CD4-positive, alpha-beta T cell (primary cell): ENCODE data around the gene SLC12A7. TPM values are rescaled to one million over a fixed set of nuclear protein-coding genes. Genes with fewer than 3 reads are reported as not detected.
"Not testable (repeated sequence)": the region's sequence is repeated elsewhere in the genome, so short reads cannot be mapped to it uniquely, and the experiment has no call there.

Experiments
- ATAC-seq: fragments of 200-7000 bp; cut with Tn5 transposase; one replicate; pipeline ENCODE4 v1.10.0; 2022; ENCODE audit warnings: mild to moderate bottlenecking; ENCODE audit not compliant: poor library complexity
- CTCF ChIA-PET: fragments of 350-600 bp; sonication (Branson Sonifier 250); formaldehyde crosslinking; loops from one replicate; lab custom pipeline; 2021; ENCODE audit warnings: antibody characterized with exemption, inconsistent platforms; lab: Charles Lee
- POLR2A ChIA-PET: fragments of 350-600 bp; sonication (Branson Sonifier 250); formaldehyde crosslinking; loops from one replicate; lab custom pipeline; 2021; ENCODE audit warnings: antibody characterized with exemption, inconsistent platforms; lab: Charles Lee
- DNase-seq, 14 experiments: peaks; one replicate each; pipeline ENCODE4 v3.0.0-alpha.2; 2013 to 2020; ENCODE audit warnings: mixed read lengths in 2 of 14
- H3K27ac ChIP-seq, 2 donors: one replicate each; pipeline versions ENCODE4 v1.5.1 to v1.7.0; 2013; ENCODE audit warnings: low read length in 2 of 2, low read depth in 1 of 2, mild to moderate bottlenecking in 1 of 2
- H3K27me3 ChIP-seq, 2 experiments: 1 replicate in 1 of 2; 2 replicates in 1 of 2; pipeline versions ENCODE4 v1.6.1 to v1.7.0; 2013; ENCODE audit warnings: low read length in 2 of 2, control low read depth in 1 of 2, mild to moderate bottlenecking in 1 of 2, moderate library complexity in 1 of 2; ENCODE audit not compliant: insufficient read depth in 2 of 2, control insufficient read depth in 1 of 2
- H3K36me3 ChIP-seq: one replicate; pipeline ENCODE4 v1.6.1; 2013; ENCODE audit warnings: low read length, control low read depth; ENCODE audit not compliant: insufficient read depth
- H3K4me1 ChIP-seq: one replicate; pipeline ENCODE4 v1.6.1; 2013; ENCODE audit warnings: low read length, control low read depth; ENCODE audit not compliant: insufficient read depth
- H3K4me3 ChIP-seq: one replicate; pipeline ENCODE4 v1.5.1; 2013; ENCODE audit warnings: mild to moderate bottlenecking, low read length, moderate library complexity
- H3K9me3 ChIP-seq, 2 experiments: 1 replicate in 1 of 2; 2 replicates in 1 of 2; pipeline versions ENCODE4 v1.6.1 to v1.7.0; 2013; ENCODE audit warnings: low read length in 2 of 2, mild to moderate bottlenecking in 2 of 2, control low read depth in 1 of 2, moderate library complexity in 1 of 2; ENCODE audit not compliant: control insufficient read depth in 1 of 2, insufficient read depth in 1 of 2
- H3K27ac Mint-ChIP-seq: one replicate; pipeline ENCODE4 v1.8.0; 2020; ENCODE audit warnings: mixed read lengths
- H3K27me3 Mint-ChIP-seq: one replicate; pipeline ENCODE4 v1.8.0; 2021; ENCODE audit warnings: mixed read lengths
- H3K36me3 Mint-ChIP-seq: one replicate; pipeline ENCODE4 v1.8.0; 2021; ENCODE audit warnings: low read depth, mixed read lengths
- H3K4me1 Mint-ChIP-seq: one replicate; pipeline ENCODE4 v1.8.0; 2021; ENCODE audit warnings: low read depth, mixed read lengths
- H3K4me3 Mint-ChIP-seq: one replicate; pipeline ENCODE4 v1.8.0; 2020; ENCODE audit warnings: mild to moderate bottlenecking, mixed read lengths
- H3K9me3 Mint-ChIP-seq: one replicate; pipeline ENCODE4 v1.8.0; 2020; ENCODE audit warnings: mixed read lengths
- intact Hi-C, 2 experiments: fragments of 100-400 bp; cut with DNase I in 1 of 2; cut with micrococcal nuclease in 1 of 2; formaldehyde crosslinking; loops; one replicate each; pipeline versions ENCODE4 v1.15.1 to v1.9.0; 2023 to 2025; cut with DNase I, micrococcal nuclease
- total RNA-seq, 174 experiments: library from RNA in 2 of 174; stranded (reverse) in 2 of 174; gene quantifications; one replicate each; pipeline ENCODE4 v1.2.3 and lab custom pipeline; 2021 to 2026
- TF ChIP-seq, protein P1 (sequence below): fragments of 200-600 bp; IDR thresholded peaks from one replicate; pipeline ENCODE4 v1.8.0; 2022; ENCODE audit warnings: antibody characterized with exemption, mild to moderate bottlenecking

SLC12A7 gene
- total RNA-seq, 2 experiments from 2014 or later = 47.9 to 51.7 TPM

DNA sequence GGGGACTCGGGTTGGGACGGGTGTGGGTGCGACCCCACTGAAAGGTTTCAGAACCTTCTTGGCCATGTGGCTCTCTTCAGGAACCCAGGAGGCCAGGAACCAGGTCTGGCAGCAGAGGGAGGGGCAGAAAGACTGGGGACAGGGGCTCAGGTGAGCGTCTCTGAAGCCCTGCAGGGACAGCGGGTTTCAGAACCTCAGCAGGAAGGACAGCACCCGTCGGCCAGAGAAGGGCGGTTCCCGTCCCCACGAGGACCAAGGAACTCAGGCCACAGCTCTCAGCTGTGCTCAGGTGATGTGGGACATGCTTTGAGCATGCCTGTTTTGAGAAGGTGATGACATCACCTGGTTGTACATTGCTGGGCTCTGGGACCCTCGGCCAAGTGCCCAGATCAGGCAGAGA, 25.7 kb downstream of the SLC12A7 start:
- Mint-ChIP-seq H3K4me1 (no peaks in the 10 kb centered on the region), H3K27ac (no peak overlapping the region), H3K36me3 (peaks cover 39% of the 10 kb centered on the region), H3K27me3 (no peaks in the 10 kb centered on the region), H3K4me3 (no peak overlapping the region), H3K9me3 (no peaks in the 10 kb centered on the region)
- peaks cover 84% of the 10 kb centered on the region for H3K36me3 ChIP-seq
- H3K9me3 ChIP-seq = no peaks in the 10 kb centered on the region
- H3K4me1 ChIP-seq = no peaks in the 10 kb centered on the region
- DNase-seq (no peak), ATAC-seq (no peak)
- no peaks in the 10 kb centered on the region for H3K27me3 ChIP-seq
- POLR2A ChIA-PET = no interaction called here
- H3K4me3 ChIP-seq = no peak overlapping the region
- intact Hi-C loops = no loop called here
- TF ChIP-seq, protein P1, sequence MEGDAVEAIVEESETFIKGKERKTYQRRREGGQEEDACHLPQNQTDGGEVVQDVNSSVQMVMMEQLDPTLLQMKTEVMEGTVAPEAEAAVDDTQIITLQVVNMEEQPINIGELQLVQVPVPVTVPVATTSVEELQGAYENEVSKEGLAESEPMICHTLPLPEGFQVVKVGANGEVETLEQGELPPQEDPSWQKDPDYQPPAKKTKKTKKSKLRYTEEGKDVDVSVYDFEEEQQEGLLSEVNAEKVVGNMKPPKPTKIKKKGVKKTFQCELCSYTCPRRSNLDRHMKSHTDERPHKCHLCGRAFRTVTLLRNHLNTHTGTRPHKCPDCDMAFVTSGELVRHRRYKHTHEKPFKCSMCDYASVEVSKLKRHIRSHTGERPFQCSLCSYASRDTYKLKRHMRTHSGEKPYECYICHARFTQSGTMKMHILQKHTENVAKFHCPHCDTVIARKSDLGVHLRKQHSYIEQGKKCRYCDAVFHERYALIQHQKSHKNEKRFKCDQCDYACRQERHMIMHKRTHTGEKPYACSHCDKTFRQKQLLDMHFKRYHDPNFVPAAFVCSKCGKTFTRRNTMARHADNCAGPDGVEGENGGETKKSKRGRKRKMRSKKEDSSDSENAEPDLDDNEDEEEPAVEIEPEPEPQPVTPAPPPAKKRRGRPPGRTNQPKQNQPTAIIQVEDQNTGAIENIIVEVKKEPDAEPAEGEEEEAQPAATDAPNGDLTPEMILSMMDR = no peak
- CTCF ChIA-PET = no interaction called here
- no peak overlapping the region for H3K27ac ChIP-seq

- TF ChIP-seq, protein P1 = no peak
- H3K9me3 Mint-ChIP-seq = no peaks in the 10 kb centered on the region
- Histone ChIP-seq H3K27me3 (no peaks in the 10 kb centered on the region), H3K4me3 (no peak overlapping the region), H3K9me3 (no peaks in the 10 kb centered on the region), H3K27ac (no peak overlapping the region), H3K36me3 (peaks cover 84% of the 10 kb centered on the region), H3K4me1 (no peaks in the 10 kb centered on the region)
- no peak for ATAC-seq
- H3K36me3 Mint-ChIP-seq = peaks cover 42% of the 10 kb centered on the region
- no peak overlapping the region for H3K4me3 Mint-ChIP-seq
- DNase-seq = no peak
- H3K27ac Mint-ChIP-seq = no peak overlapping the region
- POLR2A ChIA-PET = no interaction called here
- intact Hi-C loops = no loop called here
- CTCF ChIA-PET = no interaction called here
- H3K4me1 Mint-ChIP-seq = no peaks in the 10 kb centered on the region
- H3K27me3 Mint-ChIP-seq = no peaks in the 10 kb centered on the region
Measured at GRCh38 chr5:1085391-1085790, 26.5 kb downstream of the SLC12A7 start.

- Mint-ChIP-seq H3K36me3 (peaks cover 42% of the 10 kb centered on the region), H3K27ac (no peak overlapping the region), H3K27me3 (no peaks in the 10 kb centered on the region), H3K4me3 (no peak overlapping the region), H3K4me1 (no peaks in the 10 kb centered on the region), H3K9me3 (no peaks in the 10 kb centered on the region)
- H3K36me3 ChIP-seq = peaks cover 83% of the 10 kb centered on the region
- ChIA-PET POLR2A (no interaction called here), CTCF (no interaction called here)
- DNase-seq = no peak
- no peak overlapping the region for H3K4me3 ChIP-seq
- no peaks in the 10 kb centered on the region for H3K4me1 ChIP-seq
- no peak overlapping the region for H3K27ac ChIP-seq
- TF ChIP-seq, protein P1 = no peak
- H3K27me3 ChIP-seq = no peaks in the 10 kb centered on the region
- no peaks in the 10 kb centered on the region for H3K9me3 ChIP-seq
- intact Hi-C loops = no loop called here
- ATAC-seq = no peak
Measured at GRCh38 chr5:1083823-1084605, 27.8 kb downstream of the SLC12A7 start.

DNA sequence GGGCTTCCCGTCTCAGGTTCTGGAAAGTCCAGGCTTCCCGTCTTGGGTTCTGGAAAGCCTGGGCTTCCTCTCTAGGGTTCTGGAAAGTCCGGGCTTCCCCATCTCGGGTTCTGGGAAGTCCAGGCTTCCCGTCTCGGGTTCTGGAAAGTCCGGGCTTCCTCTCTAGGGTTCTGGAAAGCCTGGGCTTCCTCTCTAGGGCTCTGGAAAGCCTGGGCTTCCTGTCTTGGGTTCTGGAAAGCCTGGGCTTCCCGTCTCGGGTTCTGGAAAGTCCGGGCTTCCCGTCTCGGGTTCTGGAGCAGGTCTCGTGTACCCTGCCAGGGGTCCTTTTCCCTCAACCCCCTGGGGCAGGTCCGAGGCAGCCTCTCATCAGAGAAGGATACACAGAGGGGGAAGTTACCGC, 28.8 kb downstream of the SLC12A7 start:
- H3K9me3 Mint-ChIP-seq, H3K9me3 ChIP-seq, H3K4me1 ChIP-seq, H3K4me1 Mint-ChIP-seq, H3K27ac Mint-ChIP-seq, H3K27me3 Mint-ChIP-seq, POLR2A ChIA-PET, H3K27ac ChIP-seq, CTCF ChIA-PET, DNase-seq, ATAC-seq, intact Hi-C loops, H3K4me3 Mint-ChIP-seq, H3K27me3 ChIP-seq, H3K4me3 ChIP-seq: not testable (repeated sequence)
- peaks cover 47% of the 10 kb centered on the region for H3K36me3 Mint-ChIP-seq
- peaks cover 82% of the 10 kb centered on the region for H3K36me3 ChIP-seq
